A549 (cell line): ENCODE results near the gene SLC6A6.

Experiments used
- CHD4 ChIP-seq: fragments of 200-600 bp; sonication (generic); IDR thresholded peaks from 2 replicates; pipeline ENCODE4 v1.6.1; 2016; ENCODE audit warnings: antibody characterized with exemption, mild to moderate bottlenecking, borderline replicate concordance
- EP300 ChIP-seq, 2 experiments: fragments of >200 bp; sonication (Bioruptor Twin); formaldehyde crosslinking; IDR thresholded peaks; 2 replicates in 1 of 2; 3 replicates in 1 of 2; pipeline ENCODE4 v1.6.1; 2016 to 2017
- JUNB ChIP-seq: fragments of >200 bp; sonication (Bioruptor Twin); formaldehyde crosslinking; IDR thresholded peaks from 2 replicates; pipeline ENCODE4 v1.6.1; 2016
- KDM1A ChIP-seq: fragments of 200-600 bp; sonication (generic); IDR thresholded peaks from 2 replicates; pipeline ENCODE4 v1.6.1; 2016; ENCODE audit warnings: low read depth, mild to moderate bottlenecking
- MYC ChIP-seq: IDR thresholded peaks from 2 replicates; pipeline ENCODE4 v1.6.1; 2012; ENCODE audit warnings: mild to moderate bottlenecking, inconsistent platforms, low read length, improper control_type of control experiment, borderline replicate concordance
- NR3C1 ChIP-seq: fragments of >200 bp; sonication (Bioruptor Twin); formaldehyde crosslinking; IDR thresholded peaks from 3 replicates; pipeline ENCODE4 v1.6.1; 2017
- POLR2A ChIP-seq: IDR thresholded peaks from 2 replicates; pipeline ENCODE4 v1.6.1; 2012; ENCODE audit warnings: mild to moderate bottlenecking, low read length
- RFX5 ChIP-seq: fragments of 450-650 bp; IDR thresholded peaks from 2 replicates; pipeline ENCODE4 v1.7.1; 2014; ENCODE audit warnings: antibody characterized with exemption, mild to moderate bottlenecking, moderate library complexity
- TF ChIP-seq, protein P1 (sequence below): fragments of >200 bp; sonication (Bioruptor Twin); formaldehyde crosslinking; IDR thresholded peaks from 3 replicates; pipeline ENCODE4 v1.5.1; 2016
- TF ChIP-seq, protein P2 (sequence below): fragments of 200-600 bp; sonication (generic); IDR thresholded peaks from 2 replicates; pipeline ENCODE4 v1.6.1; 2016; ENCODE audit warnings: antibody characterized with exemption, mild to moderate bottlenecking, moderate library complexity
- TF ChIP-seq, protein P3 (sequence below): fragments of 250-450 bp; sonication (Bioruptor Pico); IDR thresholded peaks from 2 replicates; pipeline ENCODE4 v1.5.0; 2021; ENCODE audit warnings: mild to moderate bottlenecking, moderate library complexity, borderline replicate concordance
- TF ChIP-seq, protein P4 (sequence below): fragments of 450-650 bp; IDR thresholded peaks from 2 replicates; pipeline ENCODE4 v1.6.1; 2014; ENCODE audit warnings: antibody characterized with exemption

- TF ChIP-seq, protein P1, sequence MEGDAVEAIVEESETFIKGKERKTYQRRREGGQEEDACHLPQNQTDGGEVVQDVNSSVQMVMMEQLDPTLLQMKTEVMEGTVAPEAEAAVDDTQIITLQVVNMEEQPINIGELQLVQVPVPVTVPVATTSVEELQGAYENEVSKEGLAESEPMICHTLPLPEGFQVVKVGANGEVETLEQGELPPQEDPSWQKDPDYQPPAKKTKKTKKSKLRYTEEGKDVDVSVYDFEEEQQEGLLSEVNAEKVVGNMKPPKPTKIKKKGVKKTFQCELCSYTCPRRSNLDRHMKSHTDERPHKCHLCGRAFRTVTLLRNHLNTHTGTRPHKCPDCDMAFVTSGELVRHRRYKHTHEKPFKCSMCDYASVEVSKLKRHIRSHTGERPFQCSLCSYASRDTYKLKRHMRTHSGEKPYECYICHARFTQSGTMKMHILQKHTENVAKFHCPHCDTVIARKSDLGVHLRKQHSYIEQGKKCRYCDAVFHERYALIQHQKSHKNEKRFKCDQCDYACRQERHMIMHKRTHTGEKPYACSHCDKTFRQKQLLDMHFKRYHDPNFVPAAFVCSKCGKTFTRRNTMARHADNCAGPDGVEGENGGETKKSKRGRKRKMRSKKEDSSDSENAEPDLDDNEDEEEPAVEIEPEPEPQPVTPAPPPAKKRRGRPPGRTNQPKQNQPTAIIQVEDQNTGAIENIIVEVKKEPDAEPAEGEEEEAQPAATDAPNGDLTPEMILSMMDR: no peak
- TF ChIP-seq EP300 (IDR thresholded peaks at IDR 0.05): no peak
- TF ChIP-seq JUNB: no peak
- TF ChIP-seq RFX5: no peak
- TF ChIP-seq NR3C1: no peak
- TF ChIP-seq POLR2A: no peak
- TF ChIP-seq, protein P2, sequence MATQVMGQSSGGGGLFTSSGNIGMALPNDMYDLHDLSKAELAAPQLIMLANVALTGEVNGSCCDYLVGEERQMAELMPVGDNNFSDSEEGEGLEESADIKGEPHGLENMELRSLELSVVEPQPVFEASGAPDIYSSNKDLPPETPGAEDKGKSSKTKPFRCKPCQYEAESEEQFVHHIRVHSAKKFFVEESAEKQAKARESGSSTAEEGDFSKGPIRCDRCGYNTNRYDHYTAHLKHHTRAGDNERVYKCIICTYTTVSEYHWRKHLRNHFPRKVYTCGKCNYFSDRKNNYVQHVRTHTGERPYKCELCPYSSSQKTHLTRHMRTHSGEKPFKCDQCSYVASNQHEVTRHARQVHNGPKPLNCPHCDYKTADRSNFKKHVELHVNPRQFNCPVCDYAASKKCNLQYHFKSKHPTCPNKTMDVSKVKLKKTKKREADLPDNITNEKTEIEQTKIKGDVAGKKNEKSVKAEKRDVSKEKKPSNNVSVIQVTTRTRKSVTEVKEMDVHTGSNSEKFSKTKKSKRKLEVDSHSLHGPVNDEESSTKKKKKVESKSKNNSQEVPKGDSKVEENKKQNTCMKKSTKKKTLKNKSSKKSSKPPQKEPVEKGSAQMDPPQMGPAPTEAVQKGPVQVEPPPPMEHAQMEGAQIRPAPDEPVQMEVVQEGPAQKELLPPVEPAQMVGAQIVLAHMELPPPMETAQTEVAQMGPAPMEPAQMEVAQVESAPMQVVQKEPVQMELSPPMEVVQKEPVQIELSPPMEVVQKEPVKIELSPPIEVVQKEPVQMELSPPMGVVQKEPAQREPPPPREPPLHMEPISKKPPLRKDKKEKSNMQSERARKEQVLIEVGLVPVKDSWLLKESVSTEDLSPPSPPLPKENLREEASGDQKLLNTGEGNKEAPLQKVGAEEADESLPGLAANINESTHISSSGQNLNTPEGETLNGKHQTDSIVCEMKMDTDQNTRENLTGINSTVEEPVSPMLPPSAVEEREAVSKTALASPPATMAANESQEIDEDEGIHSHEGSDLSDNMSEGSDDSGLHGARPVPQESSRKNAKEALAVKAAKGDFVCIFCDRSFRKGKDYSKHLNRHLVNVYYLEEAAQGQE: no peak
- TF ChIP-seq, protein P3, sequence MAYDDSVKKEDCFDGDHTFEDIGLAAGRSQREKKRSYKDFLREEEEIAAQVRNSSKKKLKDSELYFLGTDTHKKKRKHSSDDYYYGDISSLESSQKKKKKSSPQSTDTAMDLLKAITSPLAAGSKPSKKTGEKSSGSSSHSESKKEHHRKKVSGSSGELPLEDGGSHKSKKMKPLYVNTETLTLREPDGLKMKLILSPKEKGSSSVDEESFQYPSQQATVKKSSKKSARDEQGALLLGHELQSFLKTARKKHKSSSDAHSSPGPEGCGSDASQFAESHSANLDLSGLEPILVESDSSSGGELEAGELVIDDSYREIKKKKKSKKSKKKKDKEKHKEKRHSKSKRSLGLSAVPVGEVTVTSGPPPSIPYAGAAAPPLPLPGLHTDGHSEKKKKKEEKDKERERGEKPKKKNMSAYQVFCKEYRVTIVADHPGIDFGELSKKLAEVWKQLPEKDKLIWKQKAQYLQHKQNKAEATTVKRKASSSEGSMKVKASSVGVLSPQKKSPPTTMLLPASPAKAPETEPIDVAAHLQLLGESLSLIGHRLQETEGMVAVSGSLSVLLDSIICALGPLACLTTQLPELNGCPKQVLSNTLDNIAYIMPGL (CRISPR knock-in tag): no peak
- TF ChIP-seq MYC: no peak
- TF ChIP-seq, protein P4, sequence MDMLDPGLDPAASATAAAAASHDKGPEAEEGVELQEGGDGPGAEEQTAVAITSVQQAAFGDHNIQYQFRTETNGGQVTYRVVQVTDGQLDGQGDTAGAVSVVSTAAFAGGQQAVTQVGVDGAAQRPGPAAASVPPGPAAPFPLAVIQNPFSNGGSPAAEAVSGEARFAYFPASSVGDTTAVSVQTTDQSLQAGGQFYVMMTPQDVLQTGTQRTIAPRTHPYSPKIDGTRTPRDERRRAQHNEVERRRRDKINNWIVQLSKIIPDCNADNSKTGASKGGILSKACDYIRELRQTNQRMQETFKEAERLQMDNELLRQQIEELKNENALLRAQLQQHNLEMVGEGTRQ: no peak
- TF ChIP-seq KDM1A: no peak
- TF ChIP-seq CHD4: no peak
Measured at GRCh38 chr3:14484741-14485140, 82.3 kb downstream of the SLC6A6 start.
